GM21447 (cell line): ENCODE results near the gene AGTRAP.

Source experiments
- ATAC-seq: cut with Tn5 transposase; IDR thresholded peaks from one replicate; pipeline ENCODE4 v1.9.1; 2021; ENCODE audit not compliant: unreplicated experiment

AGTRAP gene

DNA sequence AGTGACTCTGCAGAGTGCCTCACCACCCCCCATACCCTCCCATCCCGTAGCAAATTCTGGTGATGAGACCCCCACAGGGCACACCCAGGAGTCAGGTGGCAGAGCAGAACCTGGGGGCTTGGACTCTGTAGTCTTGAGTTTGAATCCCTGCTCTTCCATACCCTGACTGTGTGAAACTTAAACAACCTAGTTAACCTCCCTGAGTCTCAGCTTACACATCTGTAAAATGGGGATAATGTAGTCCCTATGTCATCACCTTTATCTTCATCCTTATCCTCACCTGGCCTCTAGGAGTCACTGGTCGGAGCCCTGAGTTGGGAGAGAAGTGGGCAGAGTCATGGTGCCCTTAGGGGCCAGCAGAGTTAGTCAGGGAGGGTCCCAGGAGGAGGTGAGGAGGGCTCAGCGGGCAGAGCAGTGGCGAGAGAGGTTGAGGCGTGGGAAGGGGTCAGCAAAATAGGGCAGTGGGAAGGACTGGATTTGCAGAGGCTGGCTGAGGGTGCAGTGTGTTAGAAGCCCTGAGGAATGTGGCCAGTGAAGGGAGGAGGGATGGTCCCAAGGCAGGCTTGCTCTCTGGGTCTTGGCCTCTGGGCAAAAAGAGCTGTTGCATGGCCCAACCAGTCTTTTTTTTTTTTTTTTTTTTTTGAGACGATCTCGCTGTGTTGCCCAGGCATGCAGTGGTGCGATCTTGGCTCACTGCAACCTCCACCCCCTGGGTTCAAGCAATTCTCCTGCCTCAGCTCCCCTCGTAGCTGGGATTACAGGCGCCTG lies 44.6 kb downstream of the AGTRAP start:
- ATAC-seq, result no peak

- ATAC-seq, result no peak
Observed at GRCh38 chr1:11781297-11781696, 45.4 kb downstream of the AGTRAP start.

- ATAC-seq, result no peak
Observed at GRCh38 chr1:11782127-11782708, 46.3 kb downstream of the AGTRAP start.

DNA sequence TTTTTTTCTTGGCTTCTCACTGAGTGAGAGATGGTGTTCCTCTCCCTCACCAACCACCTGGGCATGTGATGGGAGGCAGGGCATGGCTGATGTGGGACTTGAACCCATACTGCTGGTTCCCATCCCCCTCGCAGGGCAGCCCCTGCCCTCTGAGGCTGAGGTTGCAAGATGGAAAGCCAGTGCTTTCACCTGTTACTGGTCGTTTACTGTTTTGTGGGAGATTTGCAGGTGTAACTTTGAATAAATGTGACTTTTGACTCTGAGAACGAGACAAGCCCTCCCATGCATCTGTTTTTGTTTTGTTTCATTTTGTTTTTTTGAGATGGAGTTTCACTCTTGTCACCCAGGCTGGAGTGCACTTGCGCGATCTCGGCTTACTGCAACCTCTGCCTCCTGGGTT lies 47.6 kb downstream of the AGTRAP start:
- no peak for ATAC-seq

DNA sequence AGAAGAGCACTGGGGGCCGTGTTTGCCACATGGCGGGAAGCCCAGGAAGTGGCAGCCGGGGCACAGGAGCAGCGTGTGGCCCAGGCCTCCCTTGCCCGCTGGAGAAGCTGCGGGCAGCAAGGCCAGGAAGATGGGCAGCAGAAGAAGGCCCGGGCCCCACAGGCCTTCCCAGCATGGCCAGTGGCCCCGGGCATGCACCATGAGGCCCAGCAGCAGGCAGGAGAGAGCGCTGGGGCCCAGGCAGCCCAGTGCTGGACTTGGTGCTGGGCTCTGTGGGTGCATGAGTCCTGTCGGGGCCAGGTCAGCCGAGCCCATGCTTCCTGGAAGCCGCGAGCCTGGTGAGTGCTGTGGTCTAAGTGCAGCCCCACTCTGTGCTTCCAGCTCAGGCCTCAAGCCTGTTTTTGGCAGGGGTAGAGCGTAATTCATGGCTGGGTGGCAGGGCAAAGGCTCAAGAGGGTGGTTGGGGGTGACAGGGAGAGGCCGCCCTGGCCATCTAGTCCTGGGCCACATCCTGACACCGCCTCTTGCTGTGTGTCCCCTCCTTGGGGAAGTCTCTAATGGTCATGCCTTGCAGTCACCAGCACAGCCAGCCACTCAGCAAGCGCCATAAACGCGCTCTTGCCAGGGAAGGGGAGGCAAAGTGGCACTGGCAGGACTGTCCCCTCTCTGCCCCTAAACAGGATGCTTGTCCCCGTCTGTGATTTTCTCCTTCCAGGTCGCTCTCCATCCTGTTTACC lies 48.5 kb downstream of the AGTRAP start:
- no peak for ATAC-seq

GRCh38 chr1:11784993-11785769 lies 49.2 kb downstream of the AGTRAP start:
- ATAC-seq, result no peak

DNA sequence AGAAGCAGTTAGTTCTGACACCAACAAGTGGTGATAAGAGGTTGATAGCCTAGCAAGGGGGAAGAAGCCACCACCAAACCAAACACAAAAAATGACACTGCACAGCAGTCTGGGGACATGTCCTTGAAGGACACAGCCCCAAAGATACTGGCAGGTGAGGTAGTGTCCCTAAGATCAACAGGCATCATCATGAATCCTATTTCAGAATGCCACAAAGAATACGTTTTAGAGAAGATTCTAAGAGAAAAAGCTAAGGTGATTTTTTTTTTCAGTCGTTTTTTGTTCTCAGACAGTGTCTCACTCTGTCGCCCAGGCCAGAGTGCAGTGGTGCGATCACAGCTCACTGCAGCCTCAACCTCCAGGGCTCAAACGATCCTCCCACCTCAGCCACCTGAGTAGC lies 50.2 kb downstream of the AGTRAP start:
- ATAC-seq, result no peak

- no peak for ATAC-seq
Observed at GRCh38 chr1:11787251-11787803, 51.4 kb downstream of the AGTRAP start.

DNA sequence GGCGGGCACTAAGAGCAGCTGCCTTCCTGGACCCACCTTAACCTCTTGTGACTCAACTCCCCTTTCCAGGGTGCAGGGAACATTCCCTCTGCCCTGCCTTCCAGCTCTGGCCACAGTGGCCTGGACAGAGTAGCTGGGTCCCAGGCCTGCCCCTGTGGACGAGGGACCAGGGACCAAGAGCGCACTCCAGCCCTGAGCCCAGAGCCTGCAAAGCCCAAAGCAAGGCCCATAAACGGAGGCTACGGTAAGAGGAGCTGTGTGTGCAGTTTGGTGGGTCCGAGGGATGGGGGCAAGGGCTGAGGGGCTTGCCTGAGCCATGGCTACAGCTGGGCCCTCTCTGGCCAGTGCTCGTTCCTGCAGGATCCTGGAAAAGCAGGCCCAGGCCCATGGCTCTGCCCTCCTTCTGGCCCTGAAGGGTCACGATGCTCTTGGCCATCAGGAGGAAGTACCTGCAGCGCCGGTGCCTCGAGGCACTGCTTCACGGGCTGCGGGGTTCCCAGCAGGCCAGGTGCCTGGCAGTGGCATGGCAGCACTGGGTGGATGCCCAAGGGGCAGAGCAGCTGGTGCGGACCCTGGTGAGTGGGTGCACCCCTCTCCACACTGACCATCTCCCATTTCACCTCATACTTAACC lies 52.0 kb downstream of the AGTRAP start:
- no peak for ATAC-seq

GRCh38 chr1:11788549-11789053 lies 52.7 kb downstream of the AGTRAP start:
- ATAC-seq, result no peak

DNA sequence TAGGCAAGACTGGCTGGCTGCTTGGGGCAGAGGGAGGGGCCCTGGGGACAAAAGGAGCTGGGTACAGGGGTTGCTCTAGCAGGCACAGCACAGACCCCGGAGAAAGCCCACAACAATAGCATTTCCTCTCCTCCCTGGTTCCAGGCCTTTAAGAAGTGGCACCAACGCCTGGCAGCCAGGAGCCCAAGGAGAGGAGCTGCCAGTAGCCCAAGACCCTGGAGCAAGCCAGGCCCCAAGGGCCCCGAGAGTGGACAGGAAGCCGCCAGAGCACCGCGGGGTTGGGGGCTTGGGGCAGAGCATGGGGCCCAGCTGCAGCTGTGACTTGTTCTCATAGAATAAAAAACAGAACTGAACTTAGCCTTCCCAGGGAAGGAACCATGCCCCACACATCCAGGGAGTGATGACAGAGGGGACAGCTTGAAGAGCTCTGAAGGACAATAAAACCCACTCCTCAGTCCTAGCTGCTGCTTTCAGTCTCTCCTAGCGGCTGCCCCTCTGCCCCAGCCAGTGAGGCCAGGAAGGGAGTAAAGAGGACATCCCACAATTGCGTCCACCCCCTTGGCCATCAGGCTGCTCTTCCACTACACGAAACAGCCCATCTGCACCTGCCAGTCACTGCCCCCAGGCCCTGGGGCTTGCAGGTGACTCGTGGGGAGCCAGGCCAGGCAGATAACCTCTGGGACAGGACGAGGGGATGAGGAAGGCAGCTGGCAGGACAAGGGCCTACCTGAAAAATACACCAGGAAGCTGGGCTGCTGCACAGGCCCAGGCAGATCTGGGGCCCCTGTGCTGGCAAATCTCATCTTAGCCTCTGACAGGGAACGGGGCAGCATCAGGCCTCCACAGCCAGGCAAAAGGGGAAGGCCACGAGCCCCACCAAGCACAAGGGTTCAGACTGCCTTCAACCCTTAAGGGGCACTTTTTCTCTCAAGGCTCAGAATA lies 53.5 kb downstream of the AGTRAP start:
- ATAC-seq, result no peak

GRCh38 chr1:11790101-11790879 lies 54.4 kb downstream of the AGTRAP start:
- ATAC-seq, result no peak

DNA sequence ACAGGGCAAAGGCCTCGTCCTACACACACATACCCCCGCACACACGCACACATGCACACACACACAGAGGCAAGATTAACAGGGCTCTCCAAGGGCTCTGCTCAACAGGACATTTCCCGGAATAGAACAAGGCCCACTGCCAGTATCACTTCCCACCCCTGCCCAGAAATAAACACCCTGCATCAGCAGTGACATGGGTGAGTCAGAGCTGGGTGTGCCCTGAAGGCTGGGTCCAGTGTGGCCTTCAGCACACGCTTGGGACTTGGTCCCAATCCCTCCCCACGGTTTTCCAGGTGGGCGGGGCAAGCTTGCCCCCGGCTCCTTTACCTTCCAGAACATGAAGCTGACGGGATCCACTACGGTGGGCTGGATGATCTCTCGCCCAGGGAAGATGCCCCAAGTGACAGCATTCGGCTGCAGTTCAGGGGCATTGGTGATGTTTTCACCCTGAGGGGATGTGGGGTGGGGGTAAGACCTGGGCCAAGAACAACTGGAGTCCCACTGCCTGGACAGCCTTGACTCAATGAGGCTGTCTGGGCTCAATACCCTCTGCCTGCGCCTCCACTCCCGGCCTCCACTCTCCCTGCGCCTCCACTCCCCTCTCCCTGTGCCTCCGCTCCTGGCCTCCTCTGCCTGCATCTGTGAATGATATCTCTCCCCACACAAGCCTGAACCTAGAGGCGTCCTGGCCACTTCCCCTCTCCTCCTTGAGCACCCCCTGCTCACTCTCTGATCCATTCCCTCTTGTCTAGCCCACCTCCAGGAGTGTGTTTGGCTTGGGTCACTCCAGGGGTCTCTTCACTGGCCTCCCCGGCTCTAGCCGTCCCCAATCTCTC lies 55.2 kb downstream of the AGTRAP start:
- no peak for ATAC-seq

- ATAC-seq, result no peak
Observed at GRCh38 chr1:11792106-11792505, 56.2 kb downstream of the AGTRAP start.

GRCh38 chr1:11793819-11794218 lies 57.9 kb downstream of the AGTRAP start:
- no peak for ATAC-seq

GRCh38 chr1:11794446-11795237 lies 58.7 kb downstream of the AGTRAP start:
- no peak for ATAC-seq
